ENCODE results near the gene CUX1. TPM values are rescaled to one million over a fixed set of nuclear protein-coding genes. Genes with fewer than 3 reads are reported as not detected.

The CUX1 gene
- total RNA-seq, 1 experiment from 2014 or later: 39.6 TPM

- Histone ChIP-seq H3K27ac (ENCODE audit: low read length) (no peak overlapping the region), H4K20me1 (ENCODE audit: low read length) (no peaks in the 10 kb centered on the region), H3K9me3 (ENCODE audit: low read length) (no peaks in the 10 kb centered on the region), H3K9me2 (replicated peaks; ENCODE audit: low read length) (no peaks in the 10 kb centered on the region), H3K4me3 (ENCODE audit: low read length) (no peak overlapping the region), H3K4me1 (ENCODE audit: insufficient read depth, low read length) (peaks cover 8% of the 10 kb centered on the region), H3K36me3 (ENCODE audit: low read depth, low read length) (no peaks in the 10 kb centered on the region), H2AFZ (ENCODE audit: low read length) (no peak overlapping the region), H3K79me2 (ENCODE audit: low read length) (no peaks in the 10 kb centered on the region), H3K4me2 (ENCODE audit: low read length) (no peak overlapping the region), H3K9ac (ENCODE audit: low read length) (no peak overlapping the region), H3K27me3 (ENCODE audit: low read length) (no peaks in the 10 kb centered on the region), H3F3A (ENCODE audit: low read length, unreplicated experiment) (no peaks in the 10 kb centered on the region)
- intact Hi-C loops (cut with micrococcal nuclease): no loop called here
- no peak for ATAC-seq
- ChIA-PET CTCF (no interaction called here), POLR2A (ENCODE audit: unreplicated experiment) (no interaction called here)
- no TSS peak for BruUV-seq (replicated peaks)
- no peak for TF ChIP-seq EZH2 (IDR thresholded peaks at IDR 0.05; ENCODE audit: low read length, unreplicated experiment)
- no peak for DNase-seq
Measured at GRCh38 chr7:102004229-102004628, 186.8 kb downstream of the CUX1 start.

DNA sequence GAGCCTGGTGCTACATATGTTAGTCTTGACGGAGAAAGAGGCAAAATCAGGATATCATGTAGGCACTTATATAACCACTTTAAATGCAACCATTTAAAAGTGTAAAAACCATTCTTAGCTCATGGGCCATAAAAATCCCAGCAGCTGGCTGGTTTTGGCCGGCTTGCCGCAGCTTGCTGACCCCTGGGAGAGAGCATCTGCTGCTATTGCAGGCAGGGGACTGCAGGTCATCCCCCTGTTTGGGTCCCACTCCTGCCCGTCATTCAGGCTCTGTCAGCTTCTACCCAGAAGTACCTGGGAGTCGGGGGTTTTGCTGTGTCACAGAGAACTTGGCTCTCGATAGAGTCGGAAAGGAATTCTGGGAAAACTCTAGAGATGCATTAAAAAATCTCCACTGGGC, 187.4 kb downstream of the CUX1 start:
- ChIA-PET CTCF (no interaction called here), POLR2A (ENCODE audit: unreplicated experiment) (no interaction called here)
- H3K4me3 ChIP-seq (ENCODE audit: low read length): no peak overlapping the region
- DNase-seq (no peak), ATAC-seq (no peak)
- H2AFZ ChIP-seq (ENCODE audit: low read length): no peak overlapping the region
- H3K9me2 ChIP-seq (replicated peaks; ENCODE audit: low read length): no peaks in the 10 kb centered on the region
- peaks cover 8% of the 10 kb centered on the region for H3K4me1 ChIP-seq (ENCODE audit: insufficient read depth, low read length)
- TF ChIP-seq EZH2 (IDR thresholded peaks at IDR 0.05; ENCODE audit: low read length, unreplicated experiment) (no peak), CTCF (conservative IDR thresholded peaks at IDR 0.05; ENCODE audit: low read depth, low read length) (no peak), EZH2phosphoT487 (IDR thresholded peaks at IDR 0.05; ENCODE audit: borderline replicate concordance, low read length) (no peak)
- no peaks in the 10 kb centered on the region for H4K20me1 ChIP-seq (ENCODE audit: low read length)
- no peak overlapping the region for H3K27ac ChIP-seq (ENCODE audit: low read length)
- H3K4me2 ChIP-seq (ENCODE audit: low read length): no peak overlapping the region
- H3K9ac ChIP-seq (ENCODE audit: low read length): no peak overlapping the region
- H3K9me3 ChIP-seq (ENCODE audit: low read length): no peaks in the 10 kb centered on the region
- H3K27me3 ChIP-seq (ENCODE audit: low read length): no peaks in the 10 kb centered on the region
- no peaks in the 10 kb centered on the region for H3K79me2 ChIP-seq (ENCODE audit: low read length)
- H3K36me3 ChIP-seq (ENCODE audit: low read depth, low read length): no peaks in the 10 kb centered on the region
- no peaks in the 10 kb centered on the region for H3F3A ChIP-seq (ENCODE audit: low read length, unreplicated experiment)
- intact Hi-C loops (cut with micrococcal nuclease): no loop called here
- BruUV-seq (replicated peaks): no TSS peak

DNA sequence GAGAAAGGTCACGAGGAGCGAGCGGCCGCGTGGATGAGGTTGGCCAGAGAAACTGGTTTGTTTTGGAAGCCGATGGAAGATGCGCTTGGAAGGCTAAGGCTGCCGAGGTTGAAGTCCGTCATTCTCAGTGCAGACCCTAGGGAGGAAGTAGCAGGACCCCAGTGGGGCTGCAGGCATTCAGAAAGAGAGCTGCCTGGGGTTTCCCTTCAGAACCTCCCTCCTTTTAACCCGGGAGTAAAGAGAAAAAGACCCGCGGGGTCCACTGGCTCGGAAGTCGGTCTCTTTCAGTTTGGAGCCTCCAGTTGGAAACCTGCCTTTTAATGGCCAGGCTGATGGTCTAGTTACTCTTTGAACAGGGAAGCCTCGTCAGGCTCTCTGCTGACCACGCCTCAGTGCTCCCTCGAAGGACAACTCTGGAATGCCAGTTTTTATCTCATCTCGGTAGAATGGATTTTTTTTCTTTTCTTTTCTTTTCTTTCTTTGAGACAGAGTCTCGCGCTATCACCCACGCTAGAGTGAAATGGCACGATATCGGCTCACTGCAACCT, 188.6 kb downstream of the CUX1 start:
- no TSS peak for BruUV-seq (replicated peaks)
- no peak overlapping the region for H3K4me3 ChIP-seq (ENCODE audit: low read length)
- H3K36me3 ChIP-seq (ENCODE audit: low read depth, low read length): no peaks in the 10 kb centered on the region
- H3K4me2 ChIP-seq (ENCODE audit: low read length): no peak overlapping the region
- H3K27me3 ChIP-seq (ENCODE audit: low read length): no peaks in the 10 kb centered on the region
- ChIA-PET POLR2A (ENCODE audit: unreplicated experiment) (no interaction called here), CTCF (no interaction called here)
- no peak for ATAC-seq
- H3K9me3 ChIP-seq (ENCODE audit: low read length): no peaks in the 10 kb centered on the region
- intact Hi-C loops (cut with micrococcal nuclease): no loop called here
- H3K9ac ChIP-seq (ENCODE audit: low read length): no peak overlapping the region
- H3K27ac ChIP-seq (ENCODE audit: low read length): no peak overlapping the region
- H3K79me2 ChIP-seq (ENCODE audit: low read length): no peaks in the 10 kb centered on the region
- no peak overlapping the region for H2AFZ ChIP-seq (ENCODE audit: low read length)
- H3F3A ChIP-seq (ENCODE audit: low read length, unreplicated experiment): no peaks in the 10 kb centered on the region
- no peaks in the 10 kb centered on the region for H4K20me1 ChIP-seq (ENCODE audit: low read length)
- H3K9me2 ChIP-seq (replicated peaks; ENCODE audit: low read length): no peaks in the 10 kb centered on the region
- peaks cover 8% of the 10 kb centered on the region for H3K4me1 ChIP-seq (ENCODE audit: insufficient read depth, low read length)
- TF ChIP-seq EZH2phosphoT487 (IDR thresholded peaks at IDR 0.05; ENCODE audit: borderline replicate concordance, low read length): no peak
- DNase-seq: no peak

DNA sequence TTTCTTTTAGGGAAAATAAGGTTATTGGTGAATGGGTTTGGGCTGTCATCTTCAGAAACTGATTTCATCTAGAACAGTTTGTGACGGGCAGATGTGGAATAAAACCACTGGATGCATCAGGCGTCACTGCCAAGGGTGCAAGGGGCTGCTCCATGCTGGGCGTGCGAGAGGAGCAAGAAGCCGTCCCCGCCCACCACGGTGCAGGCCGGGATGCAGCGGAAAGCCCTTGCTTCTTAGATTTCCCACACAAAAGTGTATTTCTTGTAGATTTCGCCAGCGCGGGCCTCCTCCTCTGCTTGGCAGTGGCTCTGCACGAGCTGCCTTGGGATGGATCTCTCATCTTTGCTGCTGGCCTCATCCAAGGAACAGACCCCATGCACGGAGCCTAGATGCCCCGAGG, 189.3 kb downstream of the CUX1 start:
- Histone ChIP-seq H3K9ac (ENCODE audit: low read length) (no peak overlapping the region), H3K27ac (ENCODE audit: low read length) (no peak overlapping the region), H4K20me1 (ENCODE audit: low read length) (no peaks in the 10 kb centered on the region), H3K4me3 (ENCODE audit: low read length) (no peak overlapping the region), H2AFZ (ENCODE audit: low read length) (no peak overlapping the region), H3K27me3 (ENCODE audit: low read length) (no peaks in the 10 kb centered on the region), H3K4me1 (ENCODE audit: insufficient read depth, low read length) (peaks cover 8% of the 10 kb centered on the region), H3K9me2 (replicated peaks; ENCODE audit: low read length) (no peaks in the 10 kb centered on the region), H3K79me2 (ENCODE audit: low read length) (no peaks in the 10 kb centered on the region), H3K36me3 (ENCODE audit: low read depth, low read length) (no peaks in the 10 kb centered on the region), H3K9me3 (ENCODE audit: low read length) (no peaks in the 10 kb centered on the region), H3K4me2 (ENCODE audit: low read length) (no peak overlapping the region), H3F3A (ENCODE audit: low read length, unreplicated experiment) (no peaks in the 10 kb centered on the region)
- ATAC-seq (no peak), DNase-seq (no peak)
- ChIA-PET CTCF (no interaction called here), POLR2A (ENCODE audit: unreplicated experiment) (no interaction called here)
- no TSS peak for BruUV-seq (replicated peaks)
- TF ChIP-seq EZH2 (IDR thresholded peaks at IDR 0.05; ENCODE audit: low read length, unreplicated experiment): no peak
- no peak for TF ChIP-seq CTCF (conservative IDR thresholded peaks at IDR 0.05; ENCODE audit: low read depth, low read length)
- no peak for TF ChIP-seq EZH2phosphoT487 (IDR thresholded peaks at IDR 0.05; ENCODE audit: borderline replicate concordance, low read length)
- intact Hi-C loops (cut with micrococcal nuclease): no loop called here
